NAMALWA (cell line): ENCODE results near the gene CXXC5.
A peak's percentile ranks its signal among the peaks of the same experiment; 100 is the strongest.
"Not testable (repeated sequence)": the region's sequence is repeated elsewhere in the genome, so short reads cannot be mapped to it uniquely, and the experiment has no call there.

ENCODE experiments used
- DNase-seq: peaks from one replicate; pipeline ENCODE4 v3.0.0-alpha.2; 2015; ENCODE audit warnings: low spot score

CXXC5 gene

GRCh38 chr5:139711906-139712224 is 63.7 kb downstream of the CXXC5 start:
- DNase-seq: peak; percentile 32

GRCh38 chr5:139712412-139712811 is 64.3 kb downstream of the CXXC5 start:
- DNase-seq: no peak

GRCh38 chr5:139713898-139714297 is 65.7 kb downstream of the CXXC5 start:
- DNase-seq: not testable (repeated sequence)

DNA sequence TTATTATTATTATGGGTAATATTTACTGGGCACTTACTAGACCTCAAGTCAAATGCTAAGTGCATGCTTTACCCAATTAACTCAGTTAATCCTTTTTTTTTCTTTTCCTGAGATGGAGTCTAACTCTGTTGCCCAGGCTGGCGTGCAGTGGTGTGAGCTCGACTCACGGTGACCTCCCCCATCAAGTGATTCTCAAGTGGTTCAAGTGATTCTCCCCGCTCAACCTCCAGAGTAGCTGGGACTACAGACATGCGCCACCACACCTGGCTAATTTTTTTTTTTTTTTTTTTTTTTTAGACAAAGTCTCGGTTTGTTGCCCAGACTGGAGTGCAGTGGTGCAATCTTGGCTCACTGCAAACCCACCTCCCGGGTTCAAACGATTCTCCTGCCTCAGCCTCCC is 69.1 kb downstream of the CXXC5 start:
- no peak for DNase-seq

- not testable (repeated sequence) for DNase-seq
Measured at GRCh38 chr5:139718403-139718802, 70.3 kb downstream of the CXXC5 start.

DNA sequence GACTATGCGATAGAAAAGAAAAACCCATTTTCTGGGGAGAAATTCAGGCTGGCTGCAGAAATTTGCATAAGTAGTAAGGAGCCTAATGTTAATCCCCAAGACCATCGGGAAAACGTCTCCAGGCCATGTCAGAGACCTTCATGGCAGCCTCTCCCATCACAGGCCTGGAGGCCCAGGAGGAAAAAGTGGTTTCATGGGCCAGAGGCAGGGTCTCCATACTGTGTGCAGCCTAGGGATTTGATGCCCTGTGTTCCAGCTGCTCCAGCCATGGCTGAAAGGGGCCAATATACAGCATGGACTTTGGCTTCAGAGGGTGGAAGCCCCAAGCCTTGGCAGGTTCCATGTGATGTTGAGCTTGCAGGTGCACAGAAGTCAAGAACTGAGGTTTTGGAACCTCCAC is 71.8 kb downstream of the CXXC5 start:
- DNase-seq: not testable (repeated sequence)

DNA sequence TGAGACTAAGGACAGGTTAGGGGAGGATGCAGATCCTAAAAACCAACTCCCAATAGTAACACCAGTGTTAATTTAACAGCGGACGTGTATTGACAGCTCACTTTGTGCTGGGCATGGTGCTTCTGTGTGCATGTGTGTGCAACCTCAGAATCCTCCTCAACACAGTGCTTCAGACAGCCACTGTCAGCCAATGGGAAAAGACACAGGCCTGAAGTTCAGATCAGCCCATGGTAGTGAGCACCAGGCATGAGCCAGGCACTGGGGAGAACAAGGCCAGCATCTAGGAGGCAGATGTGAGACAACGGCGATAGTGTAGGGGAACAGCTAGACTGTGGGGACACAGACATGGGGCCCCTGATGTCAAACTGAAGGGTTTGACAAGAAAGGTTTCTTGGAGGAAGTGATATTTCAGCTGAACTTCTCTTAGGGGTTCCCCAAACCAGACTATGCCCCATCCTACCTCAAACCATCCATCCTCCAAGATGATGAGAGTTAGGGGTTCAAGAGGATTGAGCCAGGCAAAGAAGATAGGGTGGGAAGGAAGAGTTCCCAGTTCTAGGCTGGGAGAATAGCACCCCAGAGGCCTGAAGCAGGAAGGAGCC is 75.9 kb downstream of the CXXC5 start:
- no peak for DNase-seq

DNA sequence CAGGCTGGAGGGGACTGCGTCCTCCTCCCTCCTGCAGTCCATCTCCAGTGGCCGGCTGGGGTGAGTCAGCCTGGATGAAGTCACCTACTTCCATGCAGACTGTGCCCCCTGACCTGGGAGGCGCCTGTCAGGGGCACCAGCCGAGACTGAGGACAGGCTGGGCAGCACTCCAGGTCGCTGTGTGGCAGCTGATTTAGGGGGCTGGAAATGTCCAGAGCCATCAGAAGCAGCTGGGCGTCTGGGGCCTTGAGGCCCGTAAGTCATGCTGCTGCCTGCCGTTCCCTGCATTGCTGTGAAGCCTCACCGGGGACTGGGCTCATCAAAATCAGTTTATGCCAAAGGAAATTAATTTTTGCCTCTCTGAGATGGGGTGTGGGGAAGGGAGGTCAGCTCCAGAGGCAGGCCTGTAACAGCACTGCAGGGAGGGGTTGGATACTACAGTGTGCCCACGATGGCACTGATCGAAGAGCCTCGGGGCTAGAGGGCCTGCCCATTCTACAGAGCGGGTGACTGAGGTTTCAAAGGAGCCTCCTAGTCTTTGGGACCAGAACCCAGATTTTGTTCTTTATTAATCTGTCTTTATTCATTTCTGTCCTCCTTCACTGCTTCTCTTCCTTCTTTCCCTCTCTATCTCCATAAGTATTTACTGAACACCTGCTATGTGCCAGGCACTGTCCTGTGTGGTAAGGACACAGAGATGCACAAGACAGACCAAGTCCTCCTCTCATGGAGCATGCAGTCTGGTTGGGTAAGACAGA is 77.1 kb downstream of the CXXC5 start:
- DNase-seq: no peak

DNA sequence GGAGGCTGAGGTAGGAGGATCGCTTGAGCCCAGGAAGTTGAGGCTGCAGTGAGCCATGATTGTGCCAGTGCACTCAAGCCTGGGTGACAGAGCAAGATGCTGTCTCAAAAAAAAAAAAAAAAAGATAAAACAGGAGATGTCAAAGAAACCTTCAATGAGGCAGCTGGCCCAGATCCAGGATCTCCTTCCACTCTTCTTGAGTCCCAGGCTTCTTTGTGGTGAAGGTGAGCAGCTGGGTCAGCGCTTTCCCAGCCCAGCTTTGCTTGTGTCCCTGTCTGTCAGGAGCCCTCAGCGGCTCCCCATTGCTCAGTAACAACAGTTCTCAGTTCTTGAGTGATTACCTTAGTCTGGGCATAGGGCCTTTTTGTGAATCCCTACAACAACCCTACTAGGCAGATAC is 78.1 kb downstream of the CXXC5 start:
- no peak for DNase-seq

DNA sequence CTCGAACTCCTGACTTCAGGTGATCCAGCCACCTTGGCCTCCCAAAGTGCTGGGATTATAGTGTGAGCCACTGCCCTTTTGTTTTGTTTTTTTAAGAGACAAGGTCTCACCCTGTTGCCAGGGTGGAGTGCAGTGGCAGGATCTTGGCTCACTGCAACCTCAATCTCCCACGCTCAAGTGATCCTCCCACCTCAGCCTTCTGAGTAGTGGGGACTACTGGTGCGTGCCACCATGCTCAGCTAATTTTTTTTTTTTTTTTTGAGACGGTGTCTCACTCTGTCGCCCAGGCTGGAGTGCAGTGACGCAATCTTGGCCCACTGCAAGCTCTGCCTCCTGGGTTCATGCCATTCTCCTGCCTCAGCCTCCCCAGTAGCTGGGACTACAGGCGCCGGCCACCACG is 79.5 kb downstream of the CXXC5 start:
- peak; percentile 62 for DNase-seq

- DNase-seq: no peak
Measured at GRCh38 chr5:139731281-139731680, 83.1 kb downstream of the CXXC5 start.

DNA sequence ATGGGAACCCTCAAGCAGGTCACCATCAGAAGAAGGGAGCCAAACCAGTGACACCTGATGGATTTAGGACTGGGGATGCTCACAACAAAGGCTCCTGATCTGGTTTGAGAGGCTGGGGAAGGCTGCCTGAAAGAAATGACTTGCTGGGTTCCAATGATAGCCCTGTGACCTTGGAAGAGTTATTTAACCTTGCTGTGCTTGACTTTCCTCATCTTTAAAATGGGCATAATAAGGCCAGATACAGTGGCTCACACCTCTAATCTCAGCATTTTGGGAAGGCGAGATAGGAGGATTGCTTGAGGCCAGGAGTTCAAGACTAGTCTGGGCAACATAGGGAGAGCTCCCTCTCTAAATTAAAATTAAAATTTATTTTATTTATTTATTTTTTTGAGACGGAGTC is 83.9 kb downstream of the CXXC5 start:
- DNase-seq: no peak

- DNase-seq: no peak
Measured at GRCh38 chr5:139733010-139733688, 85.0 kb downstream of the CXXC5 start.
